ENCODE measurements around the gene GRK3.
"Not testable (repeated sequence)": the region's sequence is repeated elsewhere in the genome, so short reads cannot be mapped to it uniquely, and the experiment has no call there.

The GRK3 gene

DNA sequence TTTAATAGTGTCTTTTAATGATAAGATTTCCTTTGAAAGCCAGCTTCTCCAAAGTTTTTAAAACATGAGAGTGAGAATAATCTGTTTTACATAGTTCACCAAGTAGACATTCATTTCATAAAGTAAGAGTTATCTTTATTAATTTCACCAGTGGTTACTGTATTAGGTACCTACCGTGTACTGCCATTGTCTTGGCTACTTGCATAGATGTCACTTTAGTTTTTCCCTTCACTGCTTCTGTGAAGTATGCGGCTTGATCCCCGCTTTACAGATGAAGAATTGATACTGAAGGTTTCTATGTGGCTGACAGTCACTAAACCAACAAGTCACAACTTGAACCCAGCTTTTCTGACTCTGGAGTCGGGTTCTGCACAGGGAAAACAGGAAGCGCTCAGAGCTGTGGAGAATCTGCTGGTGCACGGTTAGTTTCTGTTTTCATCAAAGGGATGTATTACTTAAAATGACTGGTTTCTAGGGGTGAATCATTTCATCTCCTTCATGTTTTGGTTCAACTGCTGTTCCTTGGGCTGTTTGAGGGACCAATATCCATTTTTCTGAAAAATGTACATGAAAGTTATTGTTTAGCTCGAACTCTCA is 138.2 kb downstream of the GRK3 start:
- no peak for DNase-seq

DNA sequence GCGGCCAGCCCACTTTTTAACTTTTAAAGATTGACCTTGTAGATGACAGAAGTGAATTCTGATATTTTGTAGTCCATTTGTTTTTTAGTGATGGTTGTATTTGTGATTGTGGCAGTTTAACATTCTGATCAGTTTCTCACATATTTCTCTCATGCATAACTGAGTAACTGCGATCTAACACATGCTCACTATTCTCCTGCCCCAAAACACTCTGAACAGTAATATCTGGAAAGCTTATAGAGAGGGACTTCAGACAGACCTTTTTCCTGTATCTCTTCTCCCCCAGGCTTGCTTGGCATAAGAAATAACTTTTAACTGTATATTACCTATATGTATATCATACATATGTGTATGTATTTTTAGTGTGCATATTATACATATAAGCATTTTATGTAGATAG is 140.2 kb downstream of the GRK3 start:
- DNase-seq, result no peak

DNA sequence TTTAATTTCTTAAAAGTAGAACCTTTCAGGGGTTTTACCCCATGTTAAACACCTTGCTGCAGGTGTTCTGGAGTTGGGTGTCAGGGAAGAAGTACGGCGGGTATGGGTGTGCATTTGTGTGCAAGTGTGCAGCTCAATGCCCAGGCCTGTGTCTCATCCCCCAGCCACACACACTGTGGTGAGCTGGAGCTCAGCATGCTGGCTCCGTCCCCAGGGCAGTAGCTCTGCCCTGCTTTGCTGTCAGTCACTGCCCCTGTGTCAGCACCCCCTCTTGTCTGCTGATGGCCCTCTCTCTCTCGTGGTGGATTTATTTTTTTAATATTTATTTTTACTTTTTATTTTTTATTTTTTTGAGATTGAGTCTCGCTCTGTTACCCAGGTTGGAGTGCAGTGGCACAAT is 141.7 kb downstream of the GRK3 start:
- DNase-seq, result no peak

DNA sequence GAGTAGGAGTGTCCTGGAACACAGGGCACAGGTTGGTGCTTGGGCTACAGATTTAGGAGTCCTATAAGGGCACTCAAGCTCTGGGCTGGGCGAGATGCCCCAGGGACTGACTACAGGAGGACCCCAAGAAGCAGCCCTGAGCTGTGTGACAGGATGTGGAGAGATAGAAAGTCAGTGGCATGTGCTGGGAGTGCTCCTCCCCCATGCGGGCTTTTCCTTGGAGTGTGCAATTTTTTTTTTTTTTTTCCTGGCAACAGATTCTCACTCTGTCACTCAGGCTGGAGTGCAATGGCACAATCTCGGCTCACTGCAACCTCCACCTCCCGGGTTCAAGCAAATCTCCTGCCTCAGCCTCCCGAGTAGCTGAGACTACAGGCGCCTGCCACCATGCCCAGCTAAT is 144.0 kb downstream of the GRK3 start:
- not testable (repeated sequence) for DNase-seq

DNA sequence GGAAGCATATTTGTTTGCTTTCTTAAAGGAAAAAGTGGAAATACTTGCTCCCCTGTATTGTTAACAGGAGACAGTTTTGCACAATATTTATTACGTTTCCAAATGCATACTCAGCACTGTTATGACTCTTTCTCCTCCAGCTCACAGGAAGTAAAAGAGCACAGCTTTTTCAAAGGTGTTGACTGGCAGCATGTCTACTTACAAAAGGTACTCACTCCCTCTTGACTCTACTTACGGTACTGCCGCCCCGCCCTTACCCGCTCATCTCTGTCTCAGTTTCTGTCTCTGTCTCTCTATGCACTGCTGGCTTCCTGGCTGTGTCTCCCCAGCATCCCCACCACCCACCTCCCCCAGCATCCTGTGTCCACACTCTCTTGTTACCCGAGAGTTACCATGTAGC is 145.3 kb downstream of the GRK3 start:
- no peak for DNase-seq

DNA sequence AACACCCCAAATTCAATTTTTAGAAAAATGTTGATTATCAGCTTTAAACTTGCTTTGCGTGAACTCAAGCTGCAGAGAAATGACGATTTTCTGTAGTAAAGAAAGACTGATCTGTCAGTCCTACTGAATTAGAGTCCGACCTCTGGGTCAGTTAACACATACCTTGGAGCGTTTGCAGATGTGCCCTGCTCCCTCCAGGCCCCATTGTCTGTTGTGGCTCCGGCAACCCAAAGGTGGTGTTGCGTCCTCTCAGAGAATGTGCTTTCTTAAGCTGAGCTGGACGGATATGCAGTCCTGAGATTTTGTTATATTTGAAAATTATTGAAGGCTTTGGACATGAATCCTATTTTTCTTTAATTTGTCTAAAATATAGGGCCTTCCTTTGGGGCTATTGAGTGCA is 146.0 kb downstream of the GRK3 start:
- DNase-seq, result no peak

DNA sequence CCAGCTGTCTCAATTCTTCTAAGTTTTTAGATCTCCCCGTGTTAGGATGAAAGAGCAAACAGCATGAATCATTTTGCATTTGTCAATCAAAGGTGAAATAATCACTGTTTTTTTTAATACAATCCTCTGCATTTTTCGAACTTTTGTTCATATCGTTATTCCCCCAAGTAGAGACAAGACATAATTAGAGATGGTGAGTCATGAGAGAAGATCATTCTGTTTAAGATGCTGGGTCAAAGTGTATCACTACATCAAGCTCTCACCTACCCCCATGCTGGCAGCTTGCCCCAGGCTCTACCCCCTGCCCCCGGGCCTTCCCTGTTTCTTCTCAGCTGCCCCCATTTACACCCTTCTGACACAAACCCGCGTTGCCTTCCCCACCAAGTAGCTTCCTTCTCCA is 147.0 kb downstream of the GRK3 start:
- no peak for DNase-seq

DNA sequence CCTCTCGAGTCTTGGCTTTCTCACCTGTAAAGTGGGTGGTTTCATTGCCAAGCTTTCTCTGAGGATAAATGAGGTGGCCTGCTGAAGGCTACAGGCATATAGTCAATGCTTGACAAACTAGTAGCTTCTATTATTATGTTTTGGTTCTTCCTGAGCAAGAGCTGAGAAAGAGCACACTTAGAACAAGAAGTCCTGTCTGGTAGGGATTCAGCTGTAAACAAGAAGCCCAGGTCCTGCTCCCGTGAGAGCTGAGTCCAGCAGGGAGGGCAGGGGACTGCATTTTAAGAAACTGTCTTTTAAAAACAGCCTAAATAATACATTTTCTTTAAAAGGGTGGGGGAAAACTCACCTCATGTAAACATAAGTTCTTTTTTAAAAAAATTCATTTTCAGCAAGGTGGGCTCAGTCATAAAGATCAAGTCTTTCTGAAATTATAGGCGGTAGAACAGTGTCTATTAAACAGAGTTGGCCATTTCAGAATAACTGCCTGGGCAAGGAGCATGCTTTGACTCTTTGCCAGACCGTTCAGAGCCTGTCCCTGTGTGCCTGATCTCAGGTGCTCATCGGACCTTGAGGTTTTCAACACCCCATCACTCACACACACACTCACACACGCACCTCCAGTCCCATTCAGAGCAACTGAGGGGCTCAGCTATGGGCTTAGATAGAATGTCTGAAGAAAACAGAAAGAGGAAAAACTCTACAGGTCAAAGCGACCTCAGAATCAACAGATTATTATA is 148.4 kb downstream of the GRK3 start:
- DNase-seq, result no peak

DNA sequence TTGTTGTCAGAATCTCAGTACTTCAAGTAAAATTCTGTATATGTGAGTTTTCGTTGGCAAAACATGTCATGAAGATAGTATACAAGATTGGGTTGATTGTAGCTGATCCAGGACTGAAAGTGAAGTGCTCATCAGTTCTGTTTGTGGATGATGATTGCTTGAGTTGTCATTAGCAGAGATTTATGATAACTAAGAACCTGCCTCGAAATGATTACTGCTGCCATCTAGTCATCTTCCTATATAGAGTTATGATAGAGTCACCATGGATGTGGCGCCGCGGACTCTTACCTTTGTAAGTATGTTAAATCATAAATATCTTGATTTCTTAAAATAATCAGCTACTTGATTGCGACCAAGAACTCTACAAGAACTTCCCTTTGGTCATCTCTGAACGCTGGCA is 149.6 kb downstream of the GRK3 start:
- DNase-seq, result no peak

DNA sequence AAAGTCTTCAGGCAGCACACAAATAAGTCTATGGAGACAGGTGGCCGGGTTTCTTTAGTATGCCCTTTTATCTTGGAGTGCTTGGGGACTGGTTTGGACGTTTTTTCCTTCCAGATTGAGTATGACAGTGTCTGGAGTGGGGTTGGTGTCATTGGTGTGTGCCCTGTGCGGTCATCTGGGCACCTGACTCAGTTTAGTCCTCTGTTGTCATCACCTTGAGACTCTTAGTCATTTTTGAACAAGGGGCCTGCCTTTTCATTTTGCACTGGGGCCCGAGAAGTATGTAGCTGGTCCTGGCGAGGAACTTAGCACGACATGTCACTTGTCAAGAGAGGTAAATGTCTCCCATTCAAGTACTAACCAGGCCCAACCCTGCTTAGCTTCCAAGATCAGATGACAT is 150.3 kb downstream of the GRK3 start:
- no peak for DNase-seq

DNA sequence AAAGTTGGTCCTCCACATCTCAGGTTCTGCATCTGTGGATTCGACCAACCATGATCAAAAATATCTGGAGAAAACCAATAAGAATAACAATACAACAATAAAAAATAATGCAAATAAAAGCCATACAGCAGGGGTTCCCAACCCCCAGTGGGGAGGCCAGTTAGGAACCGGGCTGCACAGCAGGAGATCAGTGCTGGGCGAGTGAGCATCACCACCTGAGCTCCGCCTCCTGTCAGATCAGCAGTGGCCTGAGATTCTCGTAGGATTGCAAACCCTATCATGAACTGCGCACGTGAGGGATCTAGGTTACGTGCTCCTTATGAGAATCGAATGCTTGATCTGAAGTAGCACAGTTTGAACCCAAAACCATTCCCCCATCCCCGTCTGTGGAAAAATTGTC is 152.2 kb downstream of the GRK3 start:
- DNase-seq, result no peak

DNA sequence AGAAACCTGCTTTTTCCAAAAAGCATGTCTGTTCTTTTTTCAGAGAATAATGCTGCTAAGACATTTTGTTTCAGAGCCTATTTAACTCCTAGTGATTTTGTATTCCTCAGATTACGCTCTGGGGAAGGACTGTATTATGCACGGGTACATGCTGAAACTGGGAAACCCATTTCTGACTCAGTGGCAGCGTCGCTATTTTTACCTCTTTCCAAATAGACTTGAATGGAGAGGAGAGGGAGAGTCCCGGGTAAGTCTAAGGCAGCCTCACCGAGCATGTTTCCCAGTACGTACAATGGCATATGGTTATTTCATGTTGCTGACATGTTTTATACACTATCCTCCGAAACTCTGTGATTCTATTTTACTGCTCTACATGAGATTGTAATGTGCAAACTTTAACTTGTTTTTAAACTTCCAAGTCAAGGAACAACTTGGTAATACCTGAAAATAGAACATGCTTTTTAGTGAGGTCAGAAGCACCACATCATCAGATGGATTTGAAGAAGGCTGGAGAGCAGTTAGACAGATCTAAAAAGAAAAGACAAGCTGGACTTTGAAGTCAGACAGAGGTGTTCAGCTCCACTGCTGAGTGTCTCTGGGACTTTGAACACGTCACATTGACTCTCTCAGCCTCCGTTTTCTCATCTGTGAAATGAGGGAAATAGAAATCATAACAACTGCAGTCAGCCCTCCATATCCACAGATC is 153.8 kb downstream of the GRK3 start:
- no peak for DNase-seq

DNA sequence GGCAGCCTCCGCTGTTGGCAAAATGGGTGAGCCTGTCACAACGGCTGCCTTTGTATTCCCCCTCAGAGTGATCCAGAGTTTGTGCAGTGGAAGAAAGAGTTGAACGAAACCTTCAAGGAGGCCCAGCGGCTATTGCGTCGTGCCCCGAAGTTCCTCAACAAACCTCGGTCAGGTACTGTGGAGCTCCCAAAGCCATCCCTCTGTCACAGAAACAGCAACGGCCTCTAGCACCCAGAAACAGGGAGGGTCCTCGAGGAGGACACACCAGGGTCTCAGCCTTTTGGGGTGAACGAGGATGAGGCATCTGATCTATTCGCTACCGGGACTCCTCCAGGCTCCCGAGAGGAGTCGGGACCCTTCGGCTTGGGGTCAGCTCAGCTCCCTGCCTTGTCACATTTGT is 157.7 kb downstream of the GRK3 start:
- no peak for DNase-seq

DNA sequence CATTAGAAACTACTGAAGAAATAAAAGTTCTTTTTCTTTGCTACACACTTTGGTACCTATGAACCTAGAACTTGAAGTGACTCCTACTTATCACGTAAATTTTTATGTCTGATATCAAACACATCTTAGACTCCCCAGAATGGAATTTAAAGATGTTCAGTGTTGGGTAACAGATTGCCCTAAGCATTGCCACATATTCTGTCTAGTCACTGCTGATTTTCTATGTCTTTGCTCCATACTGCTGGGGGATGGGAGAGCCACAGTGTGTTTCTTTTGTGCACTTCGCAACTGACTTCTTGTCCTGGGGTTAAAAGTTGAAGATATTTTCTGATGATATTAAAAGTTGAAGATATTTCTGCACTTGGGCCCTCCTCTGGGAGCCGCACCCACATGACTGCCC is 158.2 kb downstream of the GRK3 start:
- no peak for DNase-seq

DNA sequence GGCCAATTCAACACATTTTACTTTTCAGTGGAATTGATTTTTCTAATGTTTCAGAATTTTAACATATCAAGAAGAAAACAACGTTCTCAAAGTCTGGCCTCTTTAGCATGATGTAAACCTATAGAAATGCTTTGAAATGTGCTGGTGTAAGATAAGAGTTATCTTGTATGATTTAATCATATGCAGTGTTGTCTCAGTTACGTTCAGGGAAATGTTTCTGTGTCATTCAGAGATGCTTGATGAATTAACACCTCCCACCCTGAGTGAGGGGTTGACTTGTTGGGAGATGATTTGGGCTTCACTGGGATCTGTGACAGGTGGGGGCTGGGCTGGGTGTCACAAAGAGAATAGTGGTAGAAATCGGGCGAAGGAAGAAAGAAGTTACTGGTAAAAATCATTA is 161.8 kb downstream of the GRK3 start:
- DNase-seq, result no peak

DNA sequence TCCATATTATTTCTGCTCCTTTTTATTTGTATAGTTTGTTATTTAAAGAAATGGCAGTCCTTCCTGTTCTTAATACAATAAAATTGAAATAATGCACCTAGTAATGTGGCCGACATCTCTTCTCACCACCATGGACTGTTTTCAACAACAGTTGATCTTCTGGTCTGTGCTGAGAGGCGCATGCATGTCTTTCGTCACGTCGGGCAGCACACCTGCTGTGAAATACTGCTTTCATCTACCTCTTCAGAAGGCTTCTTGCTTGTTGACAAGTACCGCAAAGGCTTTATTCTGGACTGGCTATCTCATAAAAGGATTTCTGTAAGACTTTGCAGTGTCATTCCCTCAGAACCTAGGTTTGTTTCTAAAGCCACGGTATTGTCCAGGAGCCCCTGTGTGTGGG is 163.6 kb downstream of the GRK3 start:
- no peak for DNase-seq

DNA sequence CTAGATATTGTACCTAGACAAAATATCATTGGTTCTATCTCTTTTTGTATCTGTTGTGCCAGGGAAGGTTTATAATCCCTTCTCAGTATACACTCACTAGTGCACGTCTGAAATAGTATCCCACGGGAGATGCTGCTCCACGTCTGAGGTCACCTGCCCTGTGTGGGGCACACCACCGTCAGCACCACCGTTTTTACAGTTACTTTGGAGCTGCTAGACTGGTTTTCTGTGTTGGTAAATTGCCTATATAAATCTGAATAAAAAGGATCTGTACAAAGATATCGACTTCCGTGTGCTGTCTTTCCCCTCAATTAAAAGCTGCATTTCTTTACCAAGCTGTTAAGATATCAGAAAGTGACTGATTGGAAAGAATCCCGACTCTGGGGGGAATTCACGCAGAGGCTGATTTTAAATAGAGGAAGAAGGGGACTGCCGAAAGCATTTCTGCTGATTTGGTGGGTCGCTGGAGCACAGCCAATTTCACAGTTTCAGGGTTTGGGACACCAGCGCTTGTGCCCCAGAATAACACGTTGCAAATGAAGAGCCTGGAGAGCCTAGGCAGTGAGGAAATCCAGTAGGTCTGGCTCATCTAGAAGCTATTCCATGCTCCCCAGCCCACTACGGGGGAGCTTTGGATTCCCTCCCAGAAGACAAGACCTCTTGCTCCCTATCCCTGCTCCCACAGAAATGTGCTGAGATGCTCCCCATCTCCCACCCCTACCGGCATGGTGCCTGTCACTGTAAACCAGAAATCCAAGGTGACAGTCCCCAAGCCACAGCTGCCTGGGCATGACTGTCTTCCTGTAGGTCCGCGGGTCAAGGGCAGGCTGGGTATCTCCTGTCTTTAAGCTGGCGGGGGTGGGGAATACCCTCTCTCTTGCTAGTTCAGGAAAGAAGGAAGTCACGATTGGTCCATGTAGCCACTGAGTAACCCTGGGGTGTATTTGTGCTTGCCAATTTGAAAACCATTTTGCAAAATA is 164.8 kb downstream of the GRK3 start:
- DNase-seq, result no peak

DNA sequence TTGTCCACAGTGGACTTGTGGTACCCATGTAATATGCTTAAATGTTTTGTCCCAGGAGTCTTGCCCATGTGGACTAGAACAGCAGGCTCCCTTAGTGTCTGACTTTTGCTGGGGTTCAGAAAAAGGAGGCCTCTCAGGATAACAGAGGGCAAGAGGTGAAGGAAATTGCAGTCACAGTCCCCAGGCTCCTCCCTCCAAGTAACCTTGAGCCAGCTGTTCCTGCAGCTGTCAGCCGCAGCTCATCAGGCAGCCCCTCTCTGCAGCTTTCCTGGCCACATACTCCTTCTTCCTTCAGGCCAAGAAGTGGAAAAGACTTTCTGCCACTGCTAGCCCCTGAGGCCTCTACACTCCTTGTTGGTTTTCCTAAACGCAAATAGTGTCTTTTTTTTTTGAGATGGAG is 171.2 kb downstream of the GRK3 start:
- no peak for DNase-seq

DNA sequence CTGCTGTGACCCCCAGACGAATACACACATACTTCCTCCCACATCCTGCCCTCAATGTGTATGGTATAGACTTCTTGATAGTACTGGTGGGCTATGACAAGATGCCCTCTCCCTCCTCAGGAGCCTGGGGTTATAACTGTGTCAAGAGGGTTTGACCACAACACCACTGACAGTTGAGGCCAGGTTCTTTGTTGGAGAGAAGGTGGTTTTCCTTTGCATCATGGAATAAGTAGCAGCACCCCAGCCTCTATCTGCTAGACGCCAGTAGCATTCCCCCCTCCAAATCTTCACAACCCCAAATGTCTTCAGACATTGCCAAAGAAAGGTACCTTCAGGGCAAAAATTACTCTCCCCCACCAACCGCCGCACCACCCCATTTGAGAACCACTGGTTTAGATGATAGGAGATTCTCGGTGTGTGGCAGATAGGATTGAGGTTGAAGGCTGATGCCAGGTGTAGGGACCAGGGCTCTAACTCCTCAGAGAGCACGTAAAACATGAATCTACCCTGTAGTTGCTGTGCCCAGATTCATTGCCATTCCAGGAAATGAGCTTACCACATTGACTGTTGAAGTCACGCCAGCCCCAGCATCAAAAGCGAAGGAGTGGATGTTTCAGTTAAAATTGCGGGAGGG is 172.0 kb downstream of the GRK3 start:
- no peak for DNase-seq

DNA sequence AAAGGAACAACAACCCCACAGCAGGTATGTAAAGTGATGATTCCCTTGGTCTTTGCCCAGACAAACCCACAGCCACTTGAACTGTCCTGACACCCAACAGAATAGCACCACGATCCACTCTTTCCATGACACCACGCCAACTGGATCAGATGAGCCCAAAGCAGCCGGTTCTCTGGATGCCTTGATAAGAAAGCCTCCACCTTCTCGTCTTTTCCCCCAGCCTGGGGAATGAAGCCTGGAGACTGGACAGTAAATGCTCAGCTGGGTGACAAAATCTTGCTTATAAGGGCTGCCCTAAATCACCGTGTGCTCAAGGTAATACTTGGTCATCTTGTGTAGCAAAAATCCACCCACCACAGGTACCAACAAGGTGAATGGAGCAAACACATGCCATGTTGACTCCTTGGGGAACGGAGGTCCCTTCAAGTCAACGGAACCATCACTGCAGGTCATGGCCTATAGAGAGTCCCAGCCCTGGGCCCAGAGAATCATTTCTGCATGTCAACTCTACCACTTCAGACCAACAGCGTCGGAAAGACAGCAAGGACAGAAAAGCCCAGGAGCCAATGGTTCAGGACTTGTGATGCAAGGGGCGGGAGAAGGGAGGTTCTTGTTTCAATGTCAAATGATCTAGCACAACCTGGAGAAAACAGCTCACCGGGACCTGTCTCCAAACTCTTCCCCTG is 175.3 kb downstream of the GRK3 start:
- no peak for DNase-seq

DNA sequence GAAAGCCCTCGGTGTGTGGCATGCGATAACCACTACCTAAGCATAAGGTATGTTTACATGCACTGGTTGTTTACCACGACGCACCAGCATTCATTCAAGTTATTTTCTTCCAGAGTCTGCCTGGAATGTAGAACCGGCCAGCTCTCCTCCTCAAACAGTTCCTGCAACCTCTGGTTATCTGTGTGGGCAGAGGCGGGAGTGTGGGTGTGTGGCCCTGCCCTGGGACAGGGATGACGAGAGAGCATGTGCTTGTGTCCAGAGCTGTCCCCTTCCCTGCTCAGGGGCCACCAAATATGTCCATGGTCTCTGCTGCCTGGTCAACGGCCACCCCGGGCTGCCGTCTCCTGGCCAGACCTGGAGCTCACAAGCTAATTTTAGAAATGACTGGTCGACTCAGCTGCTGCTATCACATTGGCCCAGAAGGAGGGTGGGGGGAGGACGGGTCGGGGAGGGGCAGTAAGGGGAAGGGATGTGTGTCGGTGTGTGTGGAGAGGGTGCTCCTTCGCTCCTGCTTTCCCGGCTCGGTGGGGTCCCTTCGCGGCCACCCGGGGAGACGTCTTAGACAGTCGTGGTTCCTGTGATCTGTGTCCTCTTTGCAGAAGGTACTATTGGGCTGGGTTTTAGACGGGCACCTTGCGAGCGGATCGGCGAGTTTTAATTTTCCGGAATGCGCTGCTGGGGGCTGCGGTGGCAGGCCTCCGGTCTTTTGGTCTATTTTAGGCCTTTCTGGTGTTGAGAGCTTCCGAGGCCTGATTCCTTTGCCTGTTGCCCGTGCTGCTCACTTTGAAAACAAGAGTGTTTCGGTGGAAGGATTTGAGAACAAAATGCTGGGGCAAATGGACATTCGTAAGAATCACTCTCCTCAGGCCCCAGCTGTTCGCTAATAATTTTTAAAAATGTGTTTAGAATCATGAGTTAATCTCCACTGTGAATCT is 177.5 kb downstream of the GRK3 start, which contains the start of gene MYO18B:
Gene MYO18B, plus strand, starts transcription at position 497 of the 935 bp plus-strand sequence. CDS start 18,905 bp downstream, outside the sequence.
- DNase-seq, result peak; percentile 68

Data from right hindlimb (tissue), 1 donor.